Lung (tissue), 12 donors: ENCODE results near the gene ADAMTS6. TPM values are rescaled to one million over a fixed set of nuclear protein-coding genes. Genes with fewer than 3 reads are reported as not detected.
A peak's percentile ranks its signal among the peaks of the same experiment; 100 is the strongest.

Experiments used
- ATAC-seq: fragments of 200-7000 bp; cut with Tn5 transposase; one replicate; pipeline ENCODE4 v1.9.1; 2020; ENCODE audit warnings: moderate number of reproducible peaks; ENCODE audit not compliant: insufficient read depth, low FRiP score
- DNase-seq, 3 donors: peaks; one replicate each; pipeline ENCODE4 v3.0.0-alpha.2; 2013 to 2017
- H3K27ac ChIP-seq, 2 donors: one replicate each; pipeline ENCODE4 v1.5.1; 2013; ENCODE audit warnings: mild to moderate bottlenecking in 2 of 2, moderate library complexity in 2 of 2, control low read depth in 1 of 2, inconsistent platforms in 1 of 2, low read depth in 1 of 2, low read length in 1 of 2
- H3K27me3 ChIP-seq, 3 donors: one replicate each; pipeline ENCODE4 v1.5.1; 2013; ENCODE audit warnings: low read length in 2 of 3; ENCODE audit not compliant: control insufficient read depth in 3 of 3, insufficient read depth in 3 of 3
- H3K36me3 ChIP-seq, 4 donors: one replicate each; pipeline ENCODE4 v1.5.1; 2013; ENCODE audit warnings: low read length in 4 of 4, mild to moderate bottlenecking in 1 of 4, moderate library complexity in 1 of 4; ENCODE audit not compliant: control insufficient read depth in 4 of 4, insufficient read depth in 4 of 4
- H3K4me1 ChIP-seq, 5 donors: one replicate each; pipeline ENCODE4 v1.5.1; 2013; ENCODE audit warnings: low read length in 5 of 5, mild to moderate bottlenecking in 2 of 5, moderate library complexity in 1 of 5; ENCODE audit not compliant: control insufficient read depth in 5 of 5, insufficient read depth in 5 of 5
- H3K4me3 ChIP-seq: one replicate; pipeline ENCODE4 v1.5.1; 2013; ENCODE audit warnings: mild to moderate bottlenecking, control low read depth, moderate library complexity
- H3K9ac ChIP-seq, 2 donors: one replicate each; pipeline ENCODE4 v1.5.1; 2013; ENCODE audit warnings: low read length in 2 of 2, control low read depth in 1 of 2; ENCODE audit not compliant: insufficient read depth in 1 of 2
- H3K9me3 ChIP-seq, 4 donors: one replicate each; pipeline ENCODE4 v1.5.1; 2013; ENCODE audit warnings: low read length in 3 of 4, mild to moderate bottlenecking in 1 of 4, moderate library complexity in 1 of 4; ENCODE audit not compliant: control insufficient read depth in 4 of 4, insufficient read depth in 3 of 4
- CTCF ChIP-seq: IDR thresholded peaks from 2 replicates; pipeline ENCODE4 v1.5.1; 2012; ENCODE audit warnings: mild to moderate bottlenecking; ENCODE audit errors: control extremely low read depth, extremely low read depth
- WGBS, 2 donors: extraction: QIAGEN DNeasy Blood & Tissue Kit; methylation state at CpG; one replicate each; pipeline ENCODE4 v1.1.7; 2013; 5-methylcytosine and 5-hydroxymethylcytosine counted together
- polyA plus RNA-seq, 2 donors: library from polyadenylated mRNA; stranded (reverse); fragments of 200-250 nt; gene quantifications; one replicate each; pipeline ENCODE4 v1.2.1, GENCODE V29; 2013
- total RNA-seq, 2 donors: library from RNA; depleted of rRNA in 1 of 2; stranded (reverse); fragments of >200 nt in 1 of 2; gene quantifications; one replicate each; pipeline ENCODE4 v1.2.1, GENCODE V29; 2014 to 2021
- donor health status: control.
- donor health status: control.
- donor health status: Bipolar disorder and iron deficiency.
- donor health status: healthy.
- donor health status: DM: yes; HTN: yes; CAD: no.

ADAMTS6 gene
- total and polyA plus RNA-seq, 4 donors = 0.19 to 16.8 (median 3.3) TPM

- Histone ChIP-seq H3K36me3 (no peaks in the 10 kb centered on the region), H3K27ac (no peak overlapping the region), H3K27me3 (no peaks in the 10 kb centered on the region), H3K9me3 (no peaks in the 10 kb centered on the region), H3K4me3 (no peak overlapping the region), H3K4me1 (peaks cover 0 to 8% (median 3%) of the 10 kb centered on the region in 5 donors), H3K9ac (no peak overlapping the region)
- DNase-seq = peak in 2 of 3 donors; percentile 15 to 27
- 87 to 89% methylated on average over 6 of the region's 6 CpGs for WGBS, 2 donors
- no peak for ATAC-seq
- no peak for TF ChIP-seq CTCF
Measured at GRCh38 chr5:65150599-65151304, 331.0 kb downstream of the ADAMTS6 start.

GRCh38 chr5:65149827-65150226 is 331.9 kb downstream of the ADAMTS6 start:
- Histone ChIP-seq H3K9ac (no peak overlapping the region), H3K36me3 (no peaks in the 10 kb centered on the region), H3K27ac (no peak overlapping the region), H3K27me3 (no peaks in the 10 kb centered on the region), H3K9me3 (no peaks in the 10 kb centered on the region), H3K4me3 (no peak overlapping the region), H3K4me1 (peaks cover 0 to 8% (median 3%) of the 10 kb centered on the region in 5 donors)
- ATAC-seq (no peak), DNase-seq (no peak)
- 91 to 97% methylated on average over 2 of the region's 2 CpGs for WGBS, 2 donors
- TF ChIP-seq CTCF = no peak

- ATAC-seq (no peak), DNase-seq (no peak)
- 89 to 93% methylated on average over 9 of the region's 9 CpGs for WGBS, 2 donors
- Histone ChIP-seq H3K9ac (no peak overlapping the region), H3K36me3 (no peaks in the 10 kb centered on the region), H3K4me1 (peaks cover 0 to 7% (median 3%) of the 10 kb centered on the region in 5 donors), H3K9me3 (peaks cover 0 to 3% (median 0%) of the 10 kb centered on the region in 4 donors), H3K4me3 (no peak overlapping the region), H3K27ac (no peak overlapping the region), H3K27me3 (no peaks in the 10 kb centered on the region)
- no peak for TF ChIP-seq CTCF
Measured at GRCh38 chr5:65144136-65144871, 337.4 kb downstream of the ADAMTS6 start.
